Lung (tissue), 10 donors: ENCODE measurements around the gene RUBCN. TPM values are rescaled to one million over a fixed set of nuclear protein-coding genes. Genes with fewer than 3 reads are reported as not detected.
"Not testable (repeated sequence)": the region's sequence is repeated elsewhere in the genome, so short reads cannot be mapped to it uniquely, and the experiment has no call there.

ENCODE experiments used
- ATAC-seq: fragments of 200-7000 bp; cut with Tn5 transposase; one replicate; pipeline ENCODE4 v1.9.1; 2020; ENCODE audit warnings: moderate number of reproducible peaks; ENCODE audit not compliant: insufficient read depth, low FRiP score
- DNase-seq, 3 donors: peaks; one replicate each; pipeline ENCODE4 v3.0.0-alpha.2; 2013 to 2017
- H3K27ac ChIP-seq, 2 donors: one replicate each; pipeline ENCODE4 v1.5.1; 2013; ENCODE audit warnings: mild to moderate bottlenecking in 2 of 2, moderate library complexity in 2 of 2, control low read depth in 1 of 2, inconsistent platforms in 1 of 2, low read depth in 1 of 2, low read length in 1 of 2
- H3K27me3 ChIP-seq, 3 donors: one replicate each; pipeline ENCODE4 v1.5.1; 2013; ENCODE audit warnings: low read length in 2 of 3; ENCODE audit not compliant: control insufficient read depth in 3 of 3, insufficient read depth in 3 of 3
- H3K36me3 ChIP-seq, 4 donors: one replicate each; pipeline ENCODE4 v1.5.1; 2013; ENCODE audit warnings: low read length in 4 of 4, mild to moderate bottlenecking in 1 of 4, moderate library complexity in 1 of 4; ENCODE audit not compliant: control insufficient read depth in 4 of 4, insufficient read depth in 4 of 4
- H3K4me1 ChIP-seq, 5 donors: one replicate each; pipeline ENCODE4 v1.5.1; 2013; ENCODE audit warnings: low read length in 5 of 5, mild to moderate bottlenecking in 2 of 5, moderate library complexity in 1 of 5; ENCODE audit not compliant: control insufficient read depth in 5 of 5, insufficient read depth in 5 of 5
- H3K4me3 ChIP-seq: one replicate; pipeline ENCODE4 v1.5.1; 2013; ENCODE audit warnings: mild to moderate bottlenecking, control low read depth, moderate library complexity
- H3K9ac ChIP-seq, 2 donors: one replicate each; pipeline ENCODE4 v1.5.1; 2013; ENCODE audit warnings: low read length in 2 of 2, control low read depth in 1 of 2; ENCODE audit not compliant: insufficient read depth in 1 of 2
- H3K9me3 ChIP-seq, 4 donors: one replicate each; pipeline ENCODE4 v1.5.1; 2013; ENCODE audit warnings: low read length in 3 of 4, mild to moderate bottlenecking in 1 of 4, moderate library complexity in 1 of 4; ENCODE audit not compliant: control insufficient read depth in 4 of 4, insufficient read depth in 3 of 4
- WGBS, 2 donors: extraction: QIAGEN DNeasy Blood & Tissue Kit; methylation state at CpG; one replicate each; pipeline ENCODE4 v1.1.7; 2013; 5-methylcytosine and 5-hydroxymethylcytosine counted together
- polyA plus RNA-seq, 2 donors: library from polyadenylated mRNA; stranded (reverse); fragments of 200-250 nt; gene quantifications; one replicate each; pipeline ENCODE4 v1.2.1, GENCODE V29; 2013
- total RNA-seq, 2 donors: library from RNA; depleted of rRNA in 1 of 2; stranded (reverse); fragments of >200 nt in 1 of 2; gene quantifications; one replicate each; pipeline ENCODE4 v1.2.1, GENCODE V29; 2014 to 2021
- donor health status: Bipolar disorder and iron deficiency.
- donor health status: healthy.
- donor health status: DM: yes; HTN: yes; CAD: no.

The RUBCN gene
- total and polyA plus RNA-seq, 4 donors, result 11.9 to 34.1 (median 16.3) TPM

GRCh38 chr3:197626404-197627157, 110.1 kb downstream of the RUBCN start:
- not testable (repeated sequence) for H3K9ac ChIP-seq, H3K36me3 ChIP-seq, H3K4me1 ChIP-seq, H3K4me3 ChIP-seq, H3K27ac ChIP-seq, ATAC-seq, H3K9me3 ChIP-seq, H3K27me3 ChIP-seq, DNase-seq
- WGBS, 2 donors, result 27 to 60% methylated on average over 1 to 7 of the region's 18 CpGs

GRCh38 chr3:197621478-197621877, 115.2 kb downstream of the RUBCN start:
- WGBS, 2 donors, result 95% methylated on average over 13 of the region's 13 CpGs
- peaks cover 4 to 14% (median 11%) of the 10 kb centered on the region in 4 donors for H3K36me3 ChIP-seq
- not testable (repeated sequence) for H3K4me3 ChIP-seq, H3K27me3 ChIP-seq, ATAC-seq, H3K27ac ChIP-seq, H3K4me1 ChIP-seq, H3K9ac ChIP-seq, DNase-seq, H3K9me3 ChIP-seq

Other genes starting within 250 kb of the RUBCN start
- gene BDH1, start 180.9 kb downstream of the RUBCN start, total RNA-seq, result 10 to 100 TPM; 19.5 to 32.8 TPM
- 10 to 100 TPM; 14.3 to 14.4 TPM for gene BDH1, start 180.9 kb downstream of the RUBCN start, polyA plus RNA-seq
- 10 to 100 TPM; 40.7 to 90.2 TPM for gene FYTTD1, start 13.0 kb upstream of the RUBCN start, total RNA-seq
- 10 to 100 TPM; 12.1 to 17.8 TPM for gene FYTTD1, start 13.0 kb upstream of the RUBCN start, polyA plus RNA-seq
- gene LRCH3, start 54.4 kb upstream of the RUBCN start, total RNA-seq, result 100 to 1,000 TPM in 1 of 2 donors, 10 to 100 TPM in 1; 41.0 to 228 TPM
- 10 to 100 TPM in 1 of 2 donors, 1 to 10 TPM in 1; 7.7 to 11.3 TPM for gene LRCH3, start 54.4 kb upstream of the RUBCN start, polyA plus RNA-seq
- gene RPL35A, start 213.3 kb upstream of the RUBCN start, total RNA-seq, result 100 to 1,000 TPM; 678 to 735 TPM
- gene RPL35A, start 213.3 kb upstream of the RUBCN start, polyA plus RNA-seq, result 1,000 to 10,000 TPM; 1,136 to 2,048 TPM
- 10 to 100 TPM; 13.6 to 17.2 TPM for gene LMLN, start 223.3 kb upstream of the RUBCN start, total RNA-seq
- 1 to 10 TPM; 2.4 to 2.8 TPM for gene LMLN, start 223.3 kb upstream of the RUBCN start, polyA plus RNA-seq